Ecto neural progenitor cell (in vitro differentiated cells): ENCODE data around the gene VAV2.

Experiments
- DNase-seq: peaks from one replicate; pipeline ENCODE4 v3.0.0-alpha.2; 2018; ENCODE audit warnings: low spot score

Gene VAV2

DNA sequence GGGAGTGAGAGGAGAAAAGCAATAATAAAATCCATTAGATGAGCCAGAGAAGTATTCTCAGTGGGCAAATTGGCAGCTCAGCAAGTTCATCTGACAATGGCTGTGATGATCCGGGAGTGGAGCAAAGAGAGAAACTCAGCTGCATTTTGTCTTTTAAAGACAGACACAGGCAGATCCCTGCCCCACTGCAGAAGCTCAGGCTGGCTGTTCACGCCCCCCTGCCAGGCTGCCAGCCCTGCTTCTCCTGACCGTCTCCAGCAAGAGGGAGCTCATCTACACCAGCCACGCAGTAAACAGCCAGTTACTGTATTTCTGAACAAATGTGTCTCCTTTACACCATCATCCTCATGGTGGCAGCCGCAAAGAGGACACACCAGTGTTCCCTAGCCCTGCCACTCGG is 139.7 kb downstream of the VAV2 start:
- no peak for DNase-seq

DNA sequence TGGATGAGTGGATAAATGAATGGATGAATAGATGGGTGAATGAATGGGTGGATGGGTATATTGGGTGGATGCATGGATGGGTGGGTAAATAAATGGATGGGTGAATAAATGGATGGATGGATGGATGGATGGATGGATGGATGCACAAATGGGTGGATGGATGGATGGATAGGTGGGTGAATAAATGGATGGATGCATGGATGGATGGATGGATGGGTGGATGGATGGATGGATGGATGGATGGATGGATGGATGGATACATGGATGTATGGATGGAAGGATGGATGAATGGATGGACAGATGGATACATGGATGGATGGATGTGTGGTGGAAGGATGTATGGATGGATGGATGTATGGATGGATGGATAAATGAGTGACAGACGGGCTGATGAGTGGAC is 140.4 kb downstream of the VAV2 start:
- no peak for DNase-seq

DNA sequence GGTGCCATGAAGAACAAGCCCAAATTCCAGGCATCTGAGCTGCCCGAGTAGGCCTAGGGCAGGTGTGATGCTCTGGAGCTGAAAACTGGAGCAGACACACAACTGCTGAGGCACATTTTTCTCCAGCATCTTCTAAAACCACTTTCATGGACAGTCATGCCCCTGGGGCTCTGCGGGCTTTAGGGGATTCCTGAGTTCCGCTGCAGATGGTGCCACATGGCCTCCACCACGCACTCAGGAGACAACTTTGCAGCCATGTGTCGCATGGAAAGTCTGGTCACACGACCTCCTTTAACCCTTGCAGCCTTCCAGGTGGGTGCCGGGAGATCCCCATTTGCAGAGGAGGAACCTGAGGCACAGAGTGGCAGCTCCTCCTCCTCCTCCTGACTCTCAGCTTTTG is 141.2 kb downstream of the VAV2 start:
- DNase-seq = no peak

DNA sequence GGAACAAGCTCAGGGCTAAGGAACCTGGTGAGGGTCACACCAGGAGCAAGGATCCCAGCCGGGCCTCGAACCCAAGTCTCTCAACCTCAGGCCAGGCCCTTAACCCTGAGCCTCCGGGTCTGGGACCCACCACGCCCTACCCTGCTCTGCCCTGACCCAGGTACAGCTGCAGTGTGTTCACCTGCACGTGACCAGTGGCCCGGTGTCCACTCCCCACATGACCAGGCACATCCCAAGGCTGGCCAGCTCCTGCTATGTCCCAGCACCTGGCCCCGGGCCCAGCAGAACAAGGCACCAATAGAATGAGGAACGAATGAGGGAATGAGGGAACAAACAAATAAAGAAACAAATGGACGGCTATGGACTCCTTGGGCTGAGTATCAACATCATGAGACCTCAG is 142.0 kb downstream of the VAV2 start:
- DNase-seq = no peak

DNA sequence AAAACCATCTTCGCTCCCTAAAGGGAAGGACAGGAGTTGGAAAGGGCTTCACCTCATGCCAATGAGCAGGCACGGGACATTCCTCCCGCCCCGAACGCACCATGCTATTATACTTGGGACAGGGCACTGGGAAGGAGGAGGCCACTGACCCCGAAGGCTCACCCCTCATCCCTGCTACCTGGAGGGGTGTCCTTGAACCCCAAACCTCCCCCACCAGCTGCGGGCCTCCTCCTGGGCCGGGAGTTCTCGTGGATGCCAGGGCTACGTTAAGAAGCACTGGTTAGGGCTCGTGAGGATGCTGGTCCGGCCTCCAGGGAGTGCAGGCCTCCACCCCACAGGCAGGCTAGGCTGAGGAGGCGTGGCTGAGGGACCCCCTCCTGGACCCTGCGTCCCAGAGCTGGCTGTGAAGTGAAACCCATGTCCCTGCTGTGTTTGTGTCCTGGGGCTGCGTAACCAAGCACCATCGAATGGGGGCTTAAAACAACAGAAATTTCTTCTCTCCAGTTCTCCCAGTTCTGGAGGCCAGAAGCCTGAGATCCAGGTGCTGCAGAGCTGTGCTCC is 142.9 kb downstream of the VAV2 start:
- no peak for DNase-seq

DNA sequence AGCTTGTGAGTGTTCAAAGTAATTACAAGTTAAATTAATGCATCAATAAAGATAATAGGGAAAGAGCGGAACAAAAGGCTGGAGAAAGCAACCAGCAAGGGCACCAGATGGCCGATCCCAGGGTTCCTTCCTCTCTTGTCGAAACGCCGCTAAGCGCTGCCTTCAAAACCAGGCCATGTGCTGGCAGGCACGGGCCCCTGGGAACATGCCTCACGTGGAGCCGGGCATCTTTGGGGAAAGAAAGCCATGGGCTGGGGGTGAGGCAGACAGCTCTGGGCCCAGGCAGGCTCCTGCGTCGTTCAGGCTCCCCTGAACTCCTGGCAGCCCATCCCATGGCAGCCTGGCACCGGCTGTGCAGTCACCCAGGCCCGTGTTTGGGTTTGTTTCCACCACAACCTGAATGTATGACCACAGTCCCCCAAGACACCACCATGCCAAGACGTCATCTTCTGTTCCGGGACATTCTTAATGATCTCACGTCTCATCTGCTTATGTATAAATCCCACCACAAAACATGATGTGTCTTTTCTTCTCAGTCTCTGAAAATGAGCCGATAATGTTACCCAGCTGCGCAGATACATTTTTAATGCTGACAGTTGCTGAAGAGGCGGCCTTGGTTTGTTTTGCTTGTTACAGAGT is 143.5 kb downstream of the VAV2 start:
- no peak for DNase-seq

DNA sequence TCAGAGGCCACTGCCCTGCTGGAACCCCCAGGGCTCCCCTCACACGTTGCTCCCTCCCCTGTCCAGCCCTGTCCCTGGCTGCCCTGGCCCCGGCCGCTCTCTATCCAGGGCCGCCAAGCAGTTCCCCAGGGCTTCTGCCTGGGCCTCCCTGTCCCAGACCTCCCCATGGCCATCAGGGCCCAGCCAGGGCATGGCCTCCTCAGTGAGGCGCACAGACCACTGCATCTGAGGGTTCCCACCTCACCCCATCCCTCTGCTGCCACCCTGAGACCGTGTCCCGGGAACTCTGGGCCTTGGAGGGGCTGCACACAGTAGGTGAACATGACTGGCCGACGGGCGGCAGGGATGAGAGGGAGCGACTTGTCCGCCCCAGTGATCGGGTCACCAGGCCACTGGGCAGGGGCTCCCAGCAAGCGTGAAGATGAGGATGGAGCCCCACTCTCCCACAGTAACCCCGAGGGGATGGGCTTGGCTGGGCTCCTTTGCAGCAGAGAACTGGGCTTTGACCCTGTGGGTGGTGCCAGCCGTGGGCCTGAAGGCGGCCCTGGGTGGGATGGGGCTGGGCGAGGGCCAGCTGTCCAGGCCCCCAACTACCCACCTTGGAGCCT is 145.5 kb downstream of the VAV2 start:
- DNase-seq = no peak

DNA sequence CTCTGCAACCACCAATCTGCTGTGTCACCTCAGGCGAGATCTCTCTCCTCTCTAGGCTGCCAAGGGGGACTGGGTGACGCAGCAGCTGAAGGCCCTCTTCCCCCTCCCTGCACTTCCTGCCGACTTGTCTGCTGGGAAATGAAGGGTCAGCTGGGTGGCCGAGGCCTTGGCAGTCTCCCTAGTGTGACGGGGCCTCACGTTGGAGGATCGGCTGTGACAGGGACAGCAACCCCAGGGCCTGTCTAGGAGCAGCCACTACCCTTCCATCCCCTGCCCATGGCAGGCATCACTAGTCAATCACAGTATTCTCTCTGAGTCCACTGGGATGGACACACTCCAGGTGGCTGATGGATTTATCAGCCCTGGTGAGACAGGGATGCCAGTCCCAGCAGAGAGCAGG is 146.7 kb downstream of the VAV2 start:
- DNase-seq = no peak

DNA sequence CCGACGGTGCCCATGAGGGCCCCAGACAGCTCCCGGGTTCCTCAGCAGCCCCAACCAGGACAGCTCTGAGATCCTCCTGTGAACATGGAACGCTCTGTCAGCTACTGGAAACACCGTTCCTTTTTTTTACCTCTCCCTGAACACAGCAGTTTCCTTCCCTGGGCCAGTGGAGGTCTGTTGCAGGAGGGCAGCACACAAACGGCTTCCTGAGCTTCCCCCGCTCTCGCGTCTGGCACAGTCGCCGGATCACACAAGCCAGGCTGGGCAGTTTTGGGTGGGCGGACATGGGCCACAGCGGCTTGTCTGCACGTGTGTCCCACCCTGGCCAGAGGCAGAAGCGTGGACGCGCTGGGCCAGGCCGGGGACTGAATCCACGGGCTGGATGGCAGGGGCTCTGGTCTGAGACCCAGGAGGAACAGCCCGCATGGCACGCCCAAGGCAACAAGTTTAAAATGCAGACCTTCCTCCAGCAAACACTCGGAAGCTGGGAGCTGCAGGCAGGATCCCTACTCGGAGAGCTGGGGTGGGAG is 147.2 kb downstream of the VAV2 start:
- DNase-seq = no peak

DNA sequence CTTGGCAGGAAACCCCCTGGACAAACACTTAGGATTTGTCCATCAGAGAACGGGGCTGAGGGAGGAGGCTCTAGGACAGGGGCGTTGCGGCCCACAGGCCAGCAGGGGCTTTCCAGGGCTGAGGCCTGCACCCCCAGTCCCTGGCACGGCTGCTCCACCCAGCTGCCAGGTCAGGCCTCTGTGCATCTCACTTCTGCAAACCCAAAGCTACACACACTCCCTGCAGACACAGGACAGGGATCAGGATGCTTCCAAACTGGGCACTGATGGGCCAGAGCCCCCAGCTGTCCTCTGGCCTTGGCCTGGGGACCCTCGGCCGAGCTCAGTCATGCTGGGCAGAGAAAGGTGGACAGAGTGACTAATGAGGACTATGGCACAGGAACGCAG is 147.7 kb downstream of the VAV2 start:
- no peak for DNase-seq

DNA sequence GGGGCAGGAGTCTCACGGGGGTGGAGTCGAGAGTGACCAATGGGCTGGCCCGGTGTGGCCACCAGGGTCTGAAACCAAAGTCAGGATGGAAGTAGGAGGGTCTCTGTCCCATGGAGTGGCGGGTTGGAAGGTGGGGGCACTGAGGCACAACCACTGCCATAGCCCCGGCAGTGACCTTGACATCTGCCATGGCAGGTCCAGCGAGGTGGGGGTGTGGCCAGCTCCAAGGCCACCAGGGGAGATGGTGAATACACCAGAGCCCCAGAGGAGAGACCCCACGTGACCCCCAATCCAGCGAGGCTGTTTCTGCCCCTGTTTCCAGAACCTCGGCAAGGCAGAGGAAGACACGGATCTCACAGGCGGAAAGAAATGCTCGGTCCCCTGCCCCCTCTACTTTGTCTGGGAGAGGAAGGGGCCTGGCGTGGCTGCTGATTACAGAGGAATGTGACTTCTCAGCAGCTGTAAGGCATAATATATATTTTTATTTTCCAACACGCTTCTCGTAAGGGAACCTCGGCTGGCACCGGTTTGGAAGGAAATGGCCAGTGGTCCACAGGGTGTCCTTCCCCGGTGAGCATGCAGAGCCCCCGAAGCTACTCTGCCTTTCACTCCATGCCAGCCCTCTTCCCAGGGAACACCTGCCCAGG is 148.2 kb downstream of the VAV2 start:
- DNase-seq = no peak

DNA sequence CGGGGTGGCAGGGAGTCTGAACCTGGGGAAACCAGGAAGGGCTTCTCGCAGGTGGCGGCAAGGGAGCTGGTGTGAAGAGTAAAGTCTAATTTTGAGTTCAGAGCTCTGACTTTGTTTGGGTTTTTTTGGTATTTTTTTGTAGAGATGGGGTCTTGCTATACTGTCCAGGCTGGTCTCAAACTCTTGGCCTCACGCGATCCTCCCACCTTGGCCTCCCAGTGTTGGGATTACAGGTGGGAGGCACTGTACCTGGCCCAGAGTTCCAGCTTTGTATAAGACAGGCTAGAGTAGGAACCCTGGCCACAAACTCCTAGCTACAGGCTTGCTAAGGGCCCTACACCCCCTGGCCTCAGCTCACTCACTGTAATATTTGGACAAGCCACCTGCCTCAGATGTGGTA is 148.9 kb downstream of the VAV2 start:
- DNase-seq = no peak

DNA sequence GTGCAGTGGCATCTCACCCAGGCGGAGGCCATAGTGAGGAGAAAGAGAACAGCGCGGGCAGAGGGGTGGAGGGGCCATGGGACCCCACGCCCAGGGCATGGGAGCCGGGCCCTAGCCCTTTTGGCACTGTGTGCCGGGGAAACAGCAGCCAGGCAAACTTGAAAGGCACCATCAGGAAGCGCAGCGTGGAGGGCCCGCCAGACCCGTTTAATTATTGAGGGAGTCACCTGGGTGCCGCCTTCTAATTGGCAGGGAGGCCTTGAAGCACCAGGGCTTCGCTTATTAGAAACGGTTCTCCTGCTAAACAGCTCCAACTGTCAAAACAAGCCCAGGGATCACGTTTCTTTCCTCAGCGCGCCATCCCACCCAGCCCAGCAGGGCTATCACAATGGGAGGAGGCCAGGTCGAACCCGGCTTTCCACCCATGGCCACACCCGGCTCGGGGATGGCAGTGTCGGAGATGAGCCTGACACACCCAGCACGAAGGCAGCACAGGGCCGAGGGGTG is 149.3 kb downstream of the VAV2 start:
- no peak for DNase-seq

DNA sequence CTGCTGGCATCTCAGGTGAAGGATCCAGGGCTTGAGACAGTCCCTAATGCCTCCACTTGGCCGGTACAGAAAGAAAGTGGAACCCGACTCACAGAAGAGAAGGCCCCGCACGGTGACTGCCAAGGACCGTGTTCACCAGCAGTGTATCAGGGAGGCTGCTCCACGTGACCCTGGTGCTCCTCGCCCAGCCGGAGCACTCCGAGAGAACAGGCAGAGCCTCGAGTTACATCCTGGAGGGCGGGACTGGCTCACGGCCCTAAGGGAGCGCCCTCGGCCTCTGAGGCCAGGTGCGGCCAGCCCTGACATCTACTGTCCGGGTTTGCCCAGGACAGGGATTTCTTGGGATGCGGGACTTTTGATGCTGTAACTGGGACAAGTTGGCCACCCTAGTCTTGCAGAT is 149.9 kb downstream of the VAV2 start:
- DNase-seq = no peak

DNA sequence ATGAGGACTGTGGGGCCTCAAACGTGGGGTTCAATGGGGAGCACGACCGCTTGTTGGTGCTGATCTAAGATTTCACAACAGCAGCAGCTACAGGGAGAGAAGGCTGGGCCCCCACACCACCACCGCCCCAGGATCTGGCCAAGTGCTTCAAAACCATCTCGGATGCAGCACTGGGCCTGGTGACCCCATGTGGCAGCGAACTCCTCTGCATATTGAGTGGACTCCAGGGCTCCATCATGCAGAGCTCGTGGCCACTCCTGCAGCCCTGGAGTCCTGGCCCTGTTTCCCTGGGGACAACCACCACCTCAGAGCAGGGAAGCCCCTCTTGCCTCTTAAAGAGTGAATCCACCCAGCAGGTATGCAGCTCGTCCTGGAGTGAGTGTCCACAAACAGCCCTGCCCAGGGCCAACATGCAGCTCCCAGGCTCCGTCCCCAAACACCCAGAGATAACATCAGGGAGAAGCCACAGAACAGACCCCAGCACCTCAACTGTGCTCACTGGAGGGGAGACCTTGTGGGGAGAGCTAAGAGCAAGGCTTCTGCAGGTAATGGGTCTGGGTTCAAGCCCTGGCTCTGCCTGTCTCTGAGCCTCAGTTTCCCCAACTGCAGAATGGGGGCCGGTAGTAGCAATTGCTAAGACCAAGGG is 150.8 kb downstream of the VAV2 start:
- DNase-seq = no peak

DNA sequence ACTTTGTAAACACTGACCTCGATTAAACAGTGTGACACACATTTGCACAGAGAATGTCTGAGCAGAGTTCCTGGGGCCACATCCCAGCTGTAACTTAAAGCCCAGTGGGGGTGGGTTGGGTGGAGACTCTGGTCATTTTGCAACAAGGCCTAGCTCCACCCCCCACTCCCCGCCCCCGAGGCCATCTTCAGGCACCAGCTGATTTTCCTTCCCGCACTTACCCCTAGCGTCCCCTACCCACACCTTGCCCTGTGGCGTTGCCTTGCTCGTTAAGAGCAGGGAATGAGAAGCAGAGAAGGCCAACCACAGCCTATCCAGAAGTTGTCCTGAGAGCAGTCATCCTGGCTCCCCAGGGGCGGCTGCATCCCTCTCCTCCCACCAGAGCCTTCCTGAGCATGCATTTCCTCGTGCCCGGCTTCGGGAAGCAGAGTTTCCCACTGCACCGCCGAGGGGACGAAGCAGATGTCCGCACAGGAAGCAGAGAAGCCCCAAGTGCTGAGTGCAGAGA is 152.2 kb downstream of the VAV2 start:
- DNase-seq = peak; percentile 72

DNA sequence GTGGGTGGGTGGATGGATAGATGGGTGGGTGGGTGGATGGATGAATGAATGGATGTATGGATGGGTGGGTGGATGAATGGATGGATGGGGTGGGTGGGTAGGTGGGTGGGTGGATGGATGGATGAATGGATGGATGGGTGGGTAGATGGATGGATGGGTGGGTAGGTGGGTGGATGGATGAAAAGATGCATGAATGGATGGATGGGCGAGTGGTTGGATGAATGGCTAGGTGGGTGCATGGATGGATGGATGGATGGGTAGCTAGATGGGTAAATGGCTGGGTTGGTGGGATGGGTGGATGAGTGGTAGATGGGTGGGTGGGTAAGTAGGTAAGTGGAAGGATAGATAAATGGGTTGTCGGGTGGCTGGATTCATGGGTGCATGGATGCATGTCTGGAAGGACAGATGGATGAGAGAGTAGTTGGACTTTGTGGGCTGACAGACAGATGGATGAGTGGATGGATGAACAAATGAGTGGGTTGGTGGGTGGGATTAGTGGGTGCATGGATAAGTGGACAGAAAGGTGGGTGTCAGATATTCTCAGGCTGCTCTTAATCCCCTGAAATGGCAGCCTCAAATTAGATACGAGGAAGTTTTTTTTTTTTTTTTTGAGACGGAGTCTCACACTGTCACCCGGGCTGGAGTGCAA is 153.1 kb downstream of the VAV2 start:
- DNase-seq = no peak

DNA sequence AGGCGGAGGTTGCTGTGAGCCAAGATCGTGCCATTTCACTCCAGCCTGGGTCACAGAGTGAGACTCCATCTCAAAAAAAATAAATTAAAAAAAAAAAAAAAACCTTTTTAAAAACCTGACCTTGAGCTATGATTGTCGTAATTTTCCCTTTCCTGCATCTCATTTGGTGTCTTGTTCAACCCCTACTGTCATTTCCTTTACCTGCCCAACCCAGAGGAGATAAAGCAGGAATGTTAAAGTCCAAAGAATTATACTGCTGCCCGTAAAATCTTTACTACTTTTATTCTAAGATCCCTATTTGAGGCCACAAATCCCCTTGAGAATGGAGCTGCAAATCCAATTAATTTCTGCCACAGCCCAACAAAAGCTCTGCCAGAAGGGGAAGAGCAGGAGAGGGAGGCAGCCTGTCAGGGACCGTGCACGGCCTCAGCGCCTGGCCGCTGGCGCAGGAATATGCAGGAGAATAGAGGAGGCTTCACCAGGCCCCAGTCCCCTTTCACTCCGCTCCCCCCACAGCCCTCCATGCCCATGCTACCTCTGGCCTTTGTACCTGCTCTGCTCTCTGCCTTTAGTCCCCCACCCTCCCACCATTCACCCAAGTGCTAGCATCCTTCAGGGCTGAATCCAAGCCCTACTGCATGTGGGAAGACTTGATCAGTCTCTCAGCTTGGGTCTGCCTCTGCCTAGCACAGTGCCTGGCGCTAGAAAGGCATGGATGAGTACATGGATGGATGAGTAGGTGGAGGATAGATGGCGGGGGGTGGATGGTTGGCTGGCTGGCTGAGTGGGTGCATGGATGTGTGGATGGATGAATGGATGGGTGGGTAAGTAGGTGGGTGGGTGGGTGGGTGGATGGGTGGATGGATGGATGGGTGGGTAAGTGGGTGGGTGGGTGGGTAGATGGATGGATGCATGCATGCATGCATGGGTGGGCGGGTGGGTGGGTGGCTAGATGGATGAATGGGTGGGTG is 154.2 kb downstream of the VAV2 start:
- DNase-seq = peak; percentile 66

DNA sequence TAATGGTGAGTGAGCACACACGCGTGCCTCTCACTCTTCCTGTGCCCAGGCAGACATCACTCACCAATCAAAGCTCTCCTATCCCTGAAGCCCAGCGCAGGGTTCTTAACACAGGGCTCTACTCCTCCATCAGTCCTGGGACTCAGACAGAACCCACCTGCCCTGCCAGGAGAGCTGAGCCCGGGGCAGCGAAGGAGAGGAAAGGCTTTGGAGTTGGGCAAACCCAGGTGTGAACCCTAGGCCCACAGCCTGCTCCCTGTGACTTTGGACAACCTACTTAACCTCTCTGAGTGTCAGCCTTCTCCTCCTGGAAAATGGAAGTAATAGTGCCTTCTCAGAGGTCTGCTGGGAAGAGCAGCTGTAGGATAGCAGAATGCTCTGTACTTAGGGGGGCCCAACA is 155.3 kb downstream of the VAV2 start:
- no peak for DNase-seq

DNA sequence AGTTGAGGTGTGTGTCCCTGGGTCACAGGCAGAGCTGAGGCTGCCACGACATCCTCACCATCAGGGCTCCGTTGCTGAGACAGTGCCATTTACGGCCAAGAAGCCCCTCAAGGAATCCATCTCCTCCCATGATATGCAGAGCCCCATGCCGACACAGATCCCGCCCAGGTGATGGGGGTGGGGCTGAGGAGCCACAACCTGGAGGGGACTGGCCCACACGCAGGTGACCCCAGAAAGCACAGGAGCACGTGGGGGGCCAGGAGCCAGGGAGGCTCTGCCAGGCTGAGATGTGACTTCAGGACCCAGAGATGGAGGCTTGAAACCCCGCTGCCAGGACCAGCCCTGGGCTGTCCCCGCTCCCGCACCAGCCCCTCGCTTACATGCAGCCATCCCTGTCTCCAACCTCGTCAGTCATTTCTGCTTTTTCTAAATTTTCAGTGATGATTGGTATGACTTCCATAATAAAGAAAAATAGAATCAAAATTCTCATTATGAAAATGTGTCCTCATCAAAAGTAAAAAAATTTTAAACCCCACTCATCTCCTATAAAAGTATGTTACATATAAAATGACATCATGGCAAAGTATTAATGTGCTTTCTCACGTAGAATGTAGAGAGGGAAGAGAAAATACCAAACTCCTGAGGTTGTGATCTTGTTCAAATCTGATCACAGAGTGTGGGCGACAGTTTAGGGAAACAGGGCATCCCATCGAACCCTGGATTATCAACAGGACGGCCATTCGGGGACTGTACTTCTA is 155.9 kb downstream of the VAV2 start:
- no peak for DNase-seq
